H1 (cell line): ENCODE data around the gene KCTD20.

Experiments
- CTCF ChIP-seq, 3 experiments: IDR thresholded peaks; 1 replicate in 2 of 3; 2 replicates in 1 of 3; pipeline versions ENCODE4 v1.5.1 to v1.6.1; 2011; ENCODE audit warnings: low read length in 3 of 3, mild to moderate bottlenecking in 3 of 3, inconsistent platforms in 2 of 3, low read depth in 1 of 3, moderate library complexity in 1 of 3; ENCODE audit not compliant: insufficient read depth in 1 of 3; ENCODE audit errors: control extremely low read depth in 1 of 3
- EP300 ChIP-seq, 2 experiments: IDR thresholded peaks; 1 replicate in 1 of 2; 2 replicates in 1 of 2; pipeline ENCODE4 v1.6.1; 2011 to 2012; ENCODE audit warnings: low read depth in 2 of 2, low read length in 2 of 2, mild to moderate bottlenecking in 2 of 2, borderline replicate concordance in 1 of 2, inconsistent platforms in 1 of 2, moderate library complexity in 1 of 2
- EZH2 ChIP-seq: fragments of 200-600 bp; sonication (generic); IDR thresholded peaks from 2 replicates; pipeline ENCODE4 v1.7.1; 2012; ENCODE audit warnings: low read depth, mild to moderate bottlenecking, moderate library complexity, low read length, inconsistent platforms; ENCODE audit not compliant: severe bottlenecking
- POLR2A ChIP-seq, 2 experiments: IDR thresholded peaks; 1 replicate in 1 of 2; 2 replicates in 1 of 2; pipeline ENCODE4 v1.6.1; 2011; ENCODE audit warnings: low read depth in 2 of 2, low read length in 2 of 2, mild to moderate bottlenecking in 2 of 2; ENCODE audit errors: control extremely low read depth in 1 of 2
- POLR2AphosphoS5 ChIP-seq: IDR thresholded peaks from 2 replicates; pipeline ENCODE4 v1.6.1; 2011; ENCODE audit warnings: low read depth, low read length
- RBBP5 ChIP-seq: IDR thresholded peaks from 2 replicates; pipeline ENCODE4 v1.7.1; 2012; ENCODE audit warnings: low read depth, mild to moderate bottlenecking, inconsistent platforms, low read length, moderate library complexity, borderline replicate concordance
- SUZ12 ChIP-seq: fragments of 200-600 bp; sonication (generic); IDR thresholded peaks from 2 replicates; pipeline ENCODE4 v1.6.1; 2012; ENCODE audit warnings: mild to moderate bottlenecking, inconsistent platforms, low read length, moderate library complexity, mixed read lengths
- TAF1 ChIP-seq: IDR thresholded peaks from 2 replicates; pipeline ENCODE4 v1.6.1; 2011; ENCODE audit warnings: mild to moderate bottlenecking, low read depth, low read length
- YY1 ChIP-seq: IDR thresholded peaks from 2 replicates; pipeline ENCODE4 v1.6.1; 2011; ENCODE audit warnings: low read depth, mild to moderate bottlenecking, low read length
- TF ChIP-seq, protein P1 (sequence below): IDR thresholded peaks from 2 replicates; pipeline ENCODE4 v1.6.1; 2012; ENCODE audit warnings: inconsistent platforms

DNA sequence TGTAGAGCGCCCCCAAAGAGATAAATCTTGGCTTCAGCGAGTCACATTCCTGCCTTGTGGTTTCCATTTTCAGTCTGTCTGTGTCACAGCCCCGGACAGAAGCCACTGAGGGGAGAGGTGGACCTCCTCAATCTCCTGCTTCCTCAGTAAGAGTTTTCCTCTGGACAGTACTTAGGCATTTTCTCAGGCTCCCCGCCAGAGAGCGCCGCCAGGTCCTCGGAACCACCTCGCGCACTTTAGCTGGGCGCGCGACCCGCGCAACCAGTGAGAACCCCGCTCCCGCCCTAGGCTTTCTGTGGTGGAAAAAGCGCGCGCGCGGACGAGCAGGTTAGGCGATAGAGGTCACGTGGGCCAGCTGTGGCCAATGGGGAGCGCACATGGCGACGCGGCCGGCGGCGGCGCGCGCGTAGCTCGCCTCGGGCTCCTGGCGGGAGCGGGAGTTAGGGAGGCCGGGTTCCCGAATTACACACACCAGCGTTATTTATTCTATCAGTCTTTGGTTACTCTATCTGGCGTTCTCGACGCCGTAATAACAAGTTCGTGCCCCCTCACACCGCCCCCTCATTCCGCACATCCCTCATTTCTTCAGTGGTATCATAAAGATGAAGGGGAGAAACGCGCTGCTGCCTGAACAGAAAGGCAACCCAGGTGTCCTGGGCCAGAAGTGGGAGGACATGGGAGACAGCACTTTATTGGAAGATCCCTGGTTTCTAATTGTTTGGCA lies 19.5 kb upstream of the KCTD20 start:
- TF ChIP-seq EZH2: no peak
- TF ChIP-seq EP300 (IDR thresholded peaks at IDR 0.05; ENCODE audit: borderline replicate concordance in 1 of 2, low read depth in 2 of 2, low read length in 2 of 2): peak in 1 of 2 experiments; percentile 19; a peak in 1 of 3 replicates
- TF ChIP-seq CTCF (IDR thresholded peaks at IDR 0.05; ENCODE audit: control extremely low read depth in 1 of 3, insufficient read depth in 1 of 3, low read depth in 1 of 3, low read length in 3 of 3): peak; percentile 61 to 74 (median 71)
- no peak for TF ChIP-seq SUZ12
- TF ChIP-seq POLR2A (IDR thresholded peaks at IDR 0.05; ENCODE audit: control extremely low read depth in 1 of 2, low read depth in 2 of 2, low read length in 2 of 2): peak in 1 of 2 experiments; percentile 66; a peak in 2 of 3 replicates
- no peak for TF ChIP-seq RBBP5
- TF ChIP-seq YY1: 0 out of 2 replicates have a peak, but pooled peaks have one; percentile 17
- TF ChIP-seq POLR2AphosphoS5: no peak
- peak; percentile 39; the same call in 1 of the 2 replicates for TF ChIP-seq TAF1
- TF ChIP-seq, protein P1, sequence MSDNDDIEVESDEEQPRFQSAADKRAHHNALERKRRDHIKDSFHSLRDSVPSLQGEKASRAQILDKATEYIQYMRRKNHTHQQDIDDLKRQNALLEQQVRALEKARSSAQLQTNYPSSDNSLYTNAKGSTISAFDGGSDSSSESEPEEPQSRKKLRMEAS: peak; percentile 89
